Type B pancreatic cell (in vitro differentiated cells): Measurements from ENCODE around the gene BCAN. TPM values are rescaled to one million over a fixed set of nuclear protein-coding genes. Genes with fewer than 3 reads are reported as not detected.

Experiments
- DNase-seq: peaks from one replicate; pipeline ENCODE4 v3.0.0; 2021; ENCODE audit warnings: mixed read lengths; ENCODE audit not compliant: unreplicated experiment; ENCODE audit errors: extremely low spot score
- H3K27ac Mint-ChIP-seq: 2 replicates; pipeline ENCODE4 v1.8.0; 2021; ENCODE audit warnings: mild to moderate bottlenecking, mixed read lengths
- H3K27me3 Mint-ChIP-seq: 2 replicates; pipeline ENCODE4 v1.8.0; 2021; ENCODE audit warnings: mixed read lengths
- H3K36me3 Mint-ChIP-seq: 2 replicates; pipeline ENCODE4 v1.8.0; 2021; ENCODE audit warnings: mixed read lengths
- H3K4me1 Mint-ChIP-seq: one replicate; pipeline ENCODE4 v1.8.0; 2021; ENCODE audit warnings: mixed read lengths; ENCODE audit not compliant: unreplicated experiment
- H3K4me3 Mint-ChIP-seq: 2 replicates; pipeline ENCODE4 v1.8.0; 2021; ENCODE audit warnings: mild to moderate bottlenecking, mixed read lengths
- H3K9me3 Mint-ChIP-seq: 2 replicates; pipeline ENCODE4 v1.8.0; 2021; ENCODE audit warnings: mixed read lengths
- CTCF ChIP-seq: fragments of 200-600 bp; sonication (generic); conservative IDR thresholded peaks from 2 replicates; pipeline ENCODE4 v1.5.0; 2021; ENCODE audit warnings: antibody characterized with exemption, mild to moderate bottlenecking
- total RNA-seq: library from RNA; stranded (reverse); gene quantifications from 2 replicates; pipeline ENCODE4 v1.2.1, GENCODE V29; 2021; ENCODE audit warnings: low replicate concordance

BCAN gene
- total RNA-seq, 1 donor from 2014 or later = 12.6 TPM

DNA sequence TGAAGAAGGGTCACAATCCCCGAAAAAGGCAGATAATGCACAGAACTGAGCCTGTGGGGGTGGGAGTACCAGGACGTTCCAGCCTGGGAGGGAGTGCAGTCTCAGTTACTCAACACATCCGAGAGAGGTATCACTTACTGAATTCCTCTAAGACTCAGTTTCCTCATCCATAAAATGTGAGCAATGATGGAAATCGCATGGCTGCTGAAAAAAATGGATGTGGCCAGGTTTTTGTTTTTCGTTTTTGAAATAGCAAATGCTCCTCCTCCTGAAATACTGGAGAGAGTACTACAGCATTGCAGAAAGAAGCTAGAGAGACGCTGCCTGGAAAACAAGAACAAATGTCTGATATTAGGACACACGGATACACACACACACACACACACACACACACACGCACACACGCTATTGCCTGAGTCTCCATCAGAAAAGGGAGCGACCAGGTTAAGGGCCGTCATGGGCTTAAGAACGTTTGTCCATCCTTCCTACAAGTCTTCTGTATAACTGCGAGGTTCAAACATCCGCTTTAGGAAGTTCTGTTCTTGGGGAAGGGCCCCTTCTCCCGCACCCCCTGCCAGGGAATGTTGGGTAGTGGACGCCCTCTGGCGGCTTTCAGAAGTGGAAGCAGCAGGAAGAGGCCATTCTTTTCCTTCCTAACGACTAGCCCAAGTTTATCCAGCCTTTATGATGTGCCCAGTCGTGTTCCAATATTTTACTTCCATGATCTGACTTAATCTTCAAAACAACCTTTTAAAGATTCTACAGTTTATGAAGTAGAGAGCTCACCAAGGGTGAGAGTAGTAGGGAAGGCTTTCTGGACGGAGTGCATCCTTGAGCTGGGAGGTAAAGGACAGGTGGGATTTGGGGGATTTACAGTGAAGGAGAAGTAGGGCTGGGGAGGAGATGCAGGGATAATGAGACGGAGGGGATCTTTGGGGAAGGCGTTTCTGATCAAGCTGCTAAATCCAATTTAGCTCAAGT, 36.0 kb downstream of the BCAN start:
- Mint-ChIP-seq H3K9me3 (no peaks in the 10 kb centered on the region), H3K27me3 (peaks cover 54% of the 10 kb centered on the region), H3K36me3 (peaks cover 10% of the 10 kb centered on the region), H3K4me1 (peaks cover 39% of the 10 kb centered on the region), H3K4me3 (peak overlapping the region; percentile 89), H3K27ac (peak overlapping the region; percentile 35)
- no peak for DNase-seq
- peak; percentile 92 for TF ChIP-seq CTCF

GRCh38 chr1:156680056-156680455, 38.1 kb downstream of the BCAN start:
- no peak overlapping the region for H3K4me3 Mint-ChIP-seq
- no peaks in the 10 kb centered on the region for H3K36me3 Mint-ChIP-seq
- H3K9me3 Mint-ChIP-seq = no peaks in the 10 kb centered on the region
- no peak for TF ChIP-seq CTCF
- no peak for DNase-seq
- peaks cover 20% of the 10 kb centered on the region for H3K4me1 Mint-ChIP-seq
- no peak overlapping the region for H3K27ac Mint-ChIP-seq
- peaks cover 54% of the 10 kb centered on the region for H3K27me3 Mint-ChIP-seq

DNA sequence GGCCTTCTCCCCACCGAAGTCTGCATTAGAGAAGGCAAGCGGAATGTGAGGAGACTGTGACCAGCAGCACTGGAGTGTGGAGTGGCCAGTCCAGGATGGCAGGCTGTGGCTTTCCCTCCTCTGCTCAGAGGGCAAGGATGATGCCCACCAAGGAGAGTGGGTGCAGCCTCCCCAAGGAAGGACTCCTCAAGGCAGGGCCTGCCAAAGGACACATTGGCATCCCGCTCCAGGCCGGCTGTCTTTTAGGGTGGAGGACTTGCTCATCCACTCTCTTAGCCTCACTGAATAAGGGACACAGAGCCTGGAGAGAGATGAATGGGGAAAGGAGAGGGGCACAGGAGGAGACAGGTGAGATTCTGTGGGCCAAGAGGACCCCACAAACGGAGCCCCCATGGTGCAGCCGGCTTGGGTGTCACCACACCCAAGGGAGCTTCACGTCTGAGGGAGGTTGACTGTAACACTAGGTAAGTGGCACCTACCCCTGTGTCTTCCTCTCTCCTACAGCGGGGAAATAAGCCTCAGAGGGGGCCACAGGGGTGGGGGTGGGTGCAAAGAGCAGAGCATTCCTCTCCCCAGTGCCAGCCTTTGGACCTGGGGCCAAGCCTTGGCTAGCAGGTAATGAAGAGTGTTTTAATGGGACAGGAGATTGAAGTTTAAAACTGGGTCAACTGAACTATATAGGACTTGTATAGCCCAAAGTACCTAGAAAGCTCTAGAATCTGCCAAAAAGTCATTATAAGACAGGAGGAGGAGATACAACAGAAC, 39.5 kb downstream of the BCAN start:
- DNase-seq = no peak
- no peaks in the 10 kb centered on the region for H3K9me3 Mint-ChIP-seq
- TF ChIP-seq CTCF = no peak
- H3K4me1 Mint-ChIP-seq = peaks cover 13% of the 10 kb centered on the region
- no peak overlapping the region for H3K27ac Mint-ChIP-seq
- peaks cover 47% of the 10 kb centered on the region for H3K27me3 Mint-ChIP-seq
- no peaks in the 10 kb centered on the region for H3K36me3 Mint-ChIP-seq
- no peak overlapping the region for H3K4me3 Mint-ChIP-seq

- Mint-ChIP-seq H3K36me3 (no peaks in the 10 kb centered on the region), H3K27me3 (peaks cover 46% of the 10 kb centered on the region), H3K4me3 (no peak overlapping the region), H3K4me1 (peaks cover 12% of the 10 kb centered on the region), H3K9me3 (no peaks in the 10 kb centered on the region), H3K27ac (no peak overlapping the region)
- TF ChIP-seq CTCF = no peak
- DNase-seq = no peak
Measured at GRCh38 chr1:156682166-156682890, 40.4 kb downstream of the BCAN start.

GRCh38 chr1:156684227-156684782, 42.4 kb downstream of the BCAN start:
- Mint-ChIP-seq H3K27me3 (peaks cover 32% of the 10 kb centered on the region), H3K9me3 (no peaks in the 10 kb centered on the region)

More at GRCh38 chr1:156684227-156684782, 42.4 kb downstream of the BCAN start:
- H3K36me3 Mint-ChIP-seq = no peaks in the 10 kb centered on the region
- H3K4me1 Mint-ChIP-seq = peaks cover 6% of the 10 kb centered on the region
- H3K27ac Mint-ChIP-seq = no peak overlapping the region
- TF ChIP-seq CTCF = peak; percentile 20
- DNase-seq = no peak
- H3K4me3 Mint-ChIP-seq = no peak overlapping the region
